Measurements from ENCODE around the gene HIF3A. TPM values are rescaled to one million over a fixed set of nuclear protein-coding genes. Genes with fewer than 3 reads are reported as not detected.
"Not testable (repeated sequence)": the region's sequence is repeated elsewhere in the genome, so short reads cannot be mapped to it uniquely, and the experiment has no call there.

Gene HIF3A
- total RNA-seq, 1 donor from 2014 or later = 0.23 TPM

- TF ChIP-seq CTCF (conservative IDR thresholded peaks at IDR 0.05; ENCODE audit: low read depth, low read length) = no peak
- DNase-seq (ENCODE audit: low read depth) = no peak
- no peak overlapping the region for H3K4me3 ChIP-seq (ENCODE audit: low read depth, low read length)
Observed at GRCh38 chr19:46317339-46317738, 20.5 kb downstream of the HIF3A start.

- H3K4me3 ChIP-seq (ENCODE audit: low read depth, low read length) = no peak overlapping the region
- TF ChIP-seq CTCF (conservative IDR thresholded peaks at IDR 0.05; ENCODE audit: low read depth, low read length) = no peak
- DNase-seq (ENCODE audit: low read depth) = no peak
Observed at GRCh38 chr19:46319613-46320012, 22.8 kb downstream of the HIF3A start.

GRCh38 chr19:46320559-46320958 lies 23.7 kb downstream of the HIF3A start:
- no peak for DNase-seq (ENCODE audit: low read depth)
- no peak for TF ChIP-seq CTCF (conservative IDR thresholded peaks at IDR 0.05; ENCODE audit: low read depth, low read length)
- no peak overlapping the region for H3K4me3 ChIP-seq (ENCODE audit: low read depth, low read length)

- no peak for DNase-seq (ENCODE audit: low read depth)
- no peak overlapping the region for H3K4me3 ChIP-seq (ENCODE audit: low read depth, low read length)
- TF ChIP-seq CTCF (conservative IDR thresholded peaks at IDR 0.05; ENCODE audit: low read depth, low read length) = no peak
Observed at GRCh38 chr19:46321653-46322052, 24.8 kb downstream of the HIF3A start.

- not testable (repeated sequence) for DNase-seq (ENCODE audit: low read depth); H3K4me3 ChIP-seq (ENCODE audit: low read depth, low read length)
Observed at GRCh38 chr19:46323227-46323626, 26.4 kb downstream of the HIF3A start.

GRCh38 chr19:46324277-46324676 lies 27.4 kb downstream of the HIF3A start:
- no peak overlapping the region for H3K4me3 ChIP-seq (ENCODE audit: low read depth, low read length)
- no peak for DNase-seq (ENCODE audit: low read depth)
- no peak for TF ChIP-seq CTCF (conservative IDR thresholded peaks at IDR 0.05; ENCODE audit: low read depth, low read length)

GRCh38 chr19:46326608-46327007 lies 29.8 kb downstream of the HIF3A start:
- H3K4me3 ChIP-seq (ENCODE audit: low read depth, low read length) = no peak overlapping the region
- no peak for TF ChIP-seq CTCF (conservative IDR thresholded peaks at IDR 0.05; ENCODE audit: low read depth, low read length)
- DNase-seq (ENCODE audit: low read depth) = no peak

GRCh38 chr19:46328079-46328478 lies 31.2 kb downstream of the HIF3A start:
- H3K4me3 ChIP-seq (ENCODE audit: low read depth, low read length) = no peak overlapping the region
- TF ChIP-seq CTCF (conservative IDR thresholded peaks at IDR 0.05; ENCODE audit: low read depth, low read length) = no peak
- DNase-seq (ENCODE audit: low read depth) = no peak

Measured in epithelial cell of proximal tubule (primary cell).